ENCODE results near the gene DBX1. TPM values are rescaled to one million over a fixed set of nuclear protein-coding genes. Genes with fewer than 3 reads are reported as not detected.

DBX1 gene
- total and polyA plus RNA-seq, 9 donors, result not detected

- no peak overlapping the region for H3K4me3 ChIP-seq
- no peaks in the 10 kb centered on the region for H3K27me3 ChIP-seq
- DNase-seq, result no peak
- WGBS, 3 donors, result 0 to 61% (median 55%) methylated on average over 1 of the region's 1 CpG
- no peaks in the 10 kb centered on the region for H3K9me3 ChIP-seq
- H3K4me1 ChIP-seq (ENCODE audit: insufficient read depth), result peaks cover 4% of the 10 kb centered on the region
- H3K27ac ChIP-seq, result no peak overlapping the region
- no peaks in the 10 kb centered on the region for H3K36me3 ChIP-seq
- no peak for TF ChIP-seq CTCF (IDR thresholded peaks at IDR 0.05)
- TF ChIP-seq EP300 (IDR thresholded peaks at IDR 0.05), result no peak
- no peak for TF ChIP-seq POLR2A (IDR thresholded peaks at IDR 0.05)
- intact Hi-C loops (cut with DNase I), result loop anchor here in 1 of 4 donors (5.0 kb wide), 1 partner anchor 165 kb away; no protein-coding TSS in a partner anchor
These were observed 43.5 kb downstream of the DBX1 start for GRCh38 chr11:20116825-20117224.

- Histone ChIP-seq H3K27ac (no peak overlapping the region), H3K4me1 (ENCODE audit: insufficient read depth) (peaks cover 4% of the 10 kb centered on the region)
- intact Hi-C loops (cut with DNase I), result loop anchor here in 1 of 4 donors (5.0 kb wide), 1 partner anchor 162 kb away; no protein-coding TSS in a partner anchor
These were observed 45.7 kb downstream of the DBX1 start for GRCh38 chr11:20114588-20114987.

GRCh38 chr11:20113149-20113438, 47.2 kb downstream of the DBX1 start:
- intact Hi-C loops (cut with DNase I), result loop anchor here in 1 of 4 donors (5.0 kb wide), 1 partner anchor 161 kb away; no protein-coding TSS in a partner anchor
- H3K4me1 ChIP-seq (ENCODE audit: insufficient read depth), result peaks cover 4% of the 10 kb centered on the region
- 67 to 75% (median 73%) methylated on average over 5 of the region's 5 CpGs for WGBS, 3 donors
- DNase-seq, result no peak
- no peaks in the 10 kb centered on the region for H3K27me3 ChIP-seq
- H3K9me3 ChIP-seq, result no peaks in the 10 kb centered on the region
- no peaks in the 10 kb centered on the region for H3K36me3 ChIP-seq
- H3K27ac ChIP-seq, result peak overlapping the region in 1 of 2 donors; percentile 84
- no peak for TF ChIP-seq POLR2A (IDR thresholded peaks at IDR 0.05)
- no peak for TF ChIP-seq CTCF (IDR thresholded peaks at IDR 0.05)
- TF ChIP-seq EP300 (IDR thresholded peaks at IDR 0.05), result no peak
- no peak overlapping the region for H3K4me3 ChIP-seq

More at GRCh38 chr11:20114588-20114987, 45.7 kb downstream of the DBX1 start:
- no peak for DNase-seq
- 87 to 93% (median 93%) methylated on average over 10 of the region's 10 CpGs for whole genome bisulfite sequencing, 3 donors
- Histone ChIP-seq H3K27me3 (no peaks in the 10 kb centered on the region), H3K4me3 (no peak overlapping the region), H3K9me3 (no peaks in the 10 kb centered on the region), H3K36me3 (no peaks in the 10 kb centered on the region)
- TF ChIP-seq CTCF (IDR thresholded peaks at IDR 0.05) (no peak), EP300 (IDR thresholded peaks at IDR 0.05) (no peak), POLR2A (IDR thresholded peaks at IDR 0.05) (no peak)

GRCh38 chr11:20112291-20113148, 47.8 kb downstream of the DBX1 start:
- Histone ChIP-seq H3K4me3 (peak overlapping the region; percentile 11), H3K27me3 (no peaks in the 10 kb centered on the region), H3K27ac (peak overlapping the region; percentile 50 to 84), H3K4me1 (ENCODE audit: insufficient read depth) (peaks cover 4% of the 10 kb centered on the region), H3K9me3 (no peaks in the 10 kb centered on the region), H3K36me3 (no peaks in the 10 kb centered on the region)
- TF ChIP-seq EP300 (IDR thresholded peaks at IDR 0.05), result no peak
- peak; percentile 23 for TF ChIP-seq POLR2A (IDR thresholded peaks at IDR 0.05)
- no peak for TF ChIP-seq CTCF (IDR thresholded peaks at IDR 0.05)
- 38 to 42% (median 40%) methylated on average over 15 of the region's 15 CpGs for WGBS, 3 donors
- intact Hi-C loops (cut with DNase I), result loop anchor here in 1 of 4 donors (5.0 kb wide), 1 partner anchor 160 kb away; no protein-coding TSS in a partner anchor
- DNase-seq, result peak; percentile 66 to 85 (median 77)

Measured in ovary (tissue), 9 donors.